GM12864 (cell line): ENCODE data around the gene TBR1.

Experiments used
- DNase-seq: peaks from one replicate; pipeline ENCODE4 v3.0.0-alpha.2; 2011; ENCODE audit warnings: low read depth
- H3K4me3 ChIP-seq: 2 replicates; pipeline ENCODE4 v1.5.1; 2011; ENCODE audit warnings: mild to moderate bottlenecking, low read depth, low read length, control low read depth
- TF ChIP-seq, protein P1 (sequence below): IDR thresholded peaks from 2 replicates; pipeline ENCODE4 v1.5.1; 2011; ENCODE audit warnings: low read depth, mild to moderate bottlenecking, moderate library complexity, low read length, control low read depth, inconsistent platforms; ENCODE audit errors: missing control alignments

TBR1 gene

DNA sequence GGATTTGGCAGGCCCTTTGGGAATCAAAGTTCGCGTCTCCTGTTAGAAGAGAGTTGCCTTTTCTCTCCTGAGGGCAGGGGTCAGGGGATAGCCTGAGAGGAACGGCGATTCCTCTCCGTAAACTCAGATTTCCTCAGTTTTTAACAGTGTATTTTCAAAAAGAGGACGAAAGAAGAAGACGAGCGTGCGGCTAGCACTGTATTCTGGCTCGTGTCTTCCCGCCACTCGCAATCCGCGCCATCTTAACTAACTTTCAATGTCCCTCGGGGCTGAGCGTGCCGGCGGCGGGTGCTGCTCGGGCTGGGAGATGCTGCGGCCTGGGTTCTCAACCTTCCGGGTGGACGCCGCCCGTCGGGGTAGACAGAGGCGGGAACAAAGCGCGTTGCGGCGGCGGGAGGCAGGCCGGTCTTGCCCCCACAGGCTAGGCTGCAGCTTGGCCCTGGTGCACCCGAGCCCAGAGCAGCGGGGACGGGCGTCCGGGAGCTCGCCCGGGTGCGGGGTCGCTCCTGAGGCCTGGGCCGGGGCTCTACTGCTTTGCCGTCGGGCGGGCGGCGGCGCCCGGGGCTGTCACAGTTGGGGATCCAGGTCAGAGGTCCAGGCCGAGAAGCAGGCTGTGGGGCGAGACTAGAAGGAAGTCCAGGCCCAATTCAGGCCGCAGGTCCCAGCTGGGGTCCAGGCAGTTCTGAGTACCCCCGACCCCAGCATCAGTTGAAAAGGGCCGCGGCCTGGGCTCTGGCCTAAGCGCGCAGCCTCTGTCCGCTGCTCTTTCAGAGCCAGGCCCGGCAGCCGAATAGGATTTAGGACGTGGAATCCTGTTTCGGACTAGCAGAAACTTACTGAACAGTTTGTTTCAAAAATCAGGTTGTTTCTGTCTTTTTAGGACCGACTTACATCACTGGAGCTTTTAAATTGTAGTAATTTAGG lies 11.8 kb downstream of the TBR1 start:
- DNase-seq: no peak
- TF ChIP-seq, protein P1, sequence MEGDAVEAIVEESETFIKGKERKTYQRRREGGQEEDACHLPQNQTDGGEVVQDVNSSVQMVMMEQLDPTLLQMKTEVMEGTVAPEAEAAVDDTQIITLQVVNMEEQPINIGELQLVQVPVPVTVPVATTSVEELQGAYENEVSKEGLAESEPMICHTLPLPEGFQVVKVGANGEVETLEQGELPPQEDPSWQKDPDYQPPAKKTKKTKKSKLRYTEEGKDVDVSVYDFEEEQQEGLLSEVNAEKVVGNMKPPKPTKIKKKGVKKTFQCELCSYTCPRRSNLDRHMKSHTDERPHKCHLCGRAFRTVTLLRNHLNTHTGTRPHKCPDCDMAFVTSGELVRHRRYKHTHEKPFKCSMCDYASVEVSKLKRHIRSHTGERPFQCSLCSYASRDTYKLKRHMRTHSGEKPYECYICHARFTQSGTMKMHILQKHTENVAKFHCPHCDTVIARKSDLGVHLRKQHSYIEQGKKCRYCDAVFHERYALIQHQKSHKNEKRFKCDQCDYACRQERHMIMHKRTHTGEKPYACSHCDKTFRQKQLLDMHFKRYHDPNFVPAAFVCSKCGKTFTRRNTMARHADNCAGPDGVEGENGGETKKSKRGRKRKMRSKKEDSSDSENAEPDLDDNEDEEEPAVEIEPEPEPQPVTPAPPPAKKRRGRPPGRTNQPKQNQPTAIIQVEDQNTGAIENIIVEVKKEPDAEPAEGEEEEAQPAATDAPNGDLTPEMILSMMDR: no peak
- H3K4me3 ChIP-seq: no peak overlapping the region

DNA sequence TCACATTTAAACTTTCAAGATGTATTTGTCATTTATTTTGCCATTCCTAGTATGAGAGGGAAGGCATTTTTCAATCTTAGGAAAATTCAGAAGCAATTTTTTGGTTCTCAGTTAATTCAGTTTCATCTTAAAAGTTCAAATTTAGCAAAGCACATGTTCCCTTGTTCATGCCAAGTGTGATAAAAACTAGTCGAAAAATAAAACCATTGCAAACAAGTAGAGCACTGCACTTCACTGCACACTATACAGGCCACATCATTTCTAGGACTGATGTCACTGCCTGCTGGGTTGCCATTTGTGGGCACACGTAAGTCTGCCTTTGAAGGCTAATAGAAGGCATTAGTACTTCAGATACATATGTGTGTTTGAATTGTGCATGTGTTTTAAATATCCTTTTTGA lies 14.3 kb downstream of the TBR1 start:
- TF ChIP-seq, protein P1: no peak
- DNase-seq: no peak
- H3K4me3 ChIP-seq: no peak overlapping the region

DNA sequence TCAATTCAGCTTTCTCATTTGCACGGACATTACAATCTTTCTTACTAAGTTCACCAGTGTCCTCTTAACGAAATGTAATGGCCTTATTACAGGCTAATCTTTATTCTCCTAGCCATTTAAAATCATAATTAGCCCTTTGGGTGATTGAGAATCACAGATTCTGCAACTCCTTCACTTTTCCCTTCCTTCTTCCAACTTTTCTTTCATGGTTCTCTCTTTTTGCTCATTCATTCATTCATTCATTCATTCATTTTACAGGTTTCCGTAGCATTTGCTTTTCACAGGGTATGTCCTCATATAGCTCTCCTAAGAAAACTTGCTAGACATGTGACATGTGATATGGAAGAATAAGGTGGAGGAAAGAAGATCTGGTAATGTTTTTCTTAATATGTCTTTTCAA lies 16.0 kb downstream of the TBR1 start:
- no peak overlapping the region for H3K4me3 ChIP-seq
- TF ChIP-seq, protein P1: no peak
- no peak for DNase-seq

DNA sequence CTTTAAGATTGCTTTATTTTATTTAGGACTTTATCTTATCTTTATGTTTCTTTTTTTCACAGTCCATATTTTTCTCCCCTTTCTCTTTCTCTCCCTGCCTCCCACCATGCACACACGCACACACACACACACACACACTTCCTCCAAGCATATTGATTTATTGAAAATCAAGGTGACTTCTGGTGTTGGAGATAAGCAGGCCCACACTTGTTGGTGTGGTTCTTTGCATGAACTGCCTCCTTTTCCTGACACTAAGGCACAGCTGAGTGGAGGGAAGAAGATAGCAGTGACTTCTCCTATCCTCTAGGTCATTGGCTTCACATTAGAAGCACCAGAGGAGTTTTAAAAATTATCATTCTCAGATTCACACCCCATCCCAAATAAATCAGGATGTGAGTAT lies 18.0 kb downstream of the TBR1 start:
- no peak for DNase-seq
- H3K4me3 ChIP-seq: no peak overlapping the region
- TF ChIP-seq, protein P1: no peak

GRCh38 chr2:161436411-161436810 lies 20.3 kb downstream of the TBR1 start:
- no peak for DNase-seq
- TF ChIP-seq, protein P1: no peak

DNA sequence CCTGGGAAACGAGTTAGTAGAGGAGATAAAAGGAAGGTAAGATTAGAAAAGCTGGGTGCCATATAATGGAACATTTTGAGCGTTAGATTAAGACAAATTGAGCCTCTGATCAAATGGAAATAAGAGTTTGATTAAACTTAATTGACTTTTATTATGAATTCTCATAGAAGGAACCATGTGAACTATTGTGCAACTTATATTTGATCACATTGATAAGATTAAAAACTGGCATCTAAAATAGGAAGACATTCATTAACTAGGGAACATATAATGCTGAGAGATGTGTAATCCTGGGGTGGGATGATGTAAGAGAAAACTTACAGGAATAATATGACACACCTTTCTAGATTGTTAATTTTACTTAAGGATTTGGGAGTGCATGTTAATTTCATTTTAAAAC lies 22.5 kb downstream of the TBR1 start:
- TF ChIP-seq, protein P1: no peak
- no peak overlapping the region for H3K4me3 ChIP-seq
- DNase-seq: no peak

More at GRCh38 chr2:161436411-161436810, 20.3 kb downstream of the TBR1 start:
- H3K4me3 ChIP-seq: no peak overlapping the region

GRCh38 chr2:161445097-161445496 lies 29.0 kb downstream of the TBR1 start:
- TF ChIP-seq, protein P1: no peak
- H3K4me3 ChIP-seq: no peak overlapping the region
- no peak for DNase-seq
